Smooth muscle cell of the umbilical artery (primary cell): Measurements from ENCODE around the gene CCDC160. TPM values are rescaled to one million over a fixed set of nuclear protein-coding genes. Genes with fewer than 3 reads are reported as not detected.

Experiments
- total RNA-seq: library from RNA; depleted of rRNA; stranded (reverse); fragments of >200 nt; gene quantifications from 2 replicates; pipeline ENCODE4 v1.2.3, GENCODE V29; 2014

Gene CCDC160
- total RNA-seq = 0.18 and 0.30 TPM in 2 replicates

GRCh38 chrX:134236626-134237614 is at the start of gene CCDC160:
TSS of gene CCDC160 (plus strand) at chrX:134237182. CDS start at chrX:134244801, 7,619 bp downstream.

Other genes starting within 250 kb of the CCDC160 start
- 28.8 and 42.0 TPM in 2 replicates for gene PHF6, start 136.1 kb downstream of the CCDC160 start, total RNA-seq
- 24.6 and 30.9 TPM in 2 replicates for gene HPRT1, start 223.0 kb downstream of the CCDC160 start, total RNA-seq